NCI-H2171 (cell line): ENCODE results near the gene LAGE3.

ENCODE experiments used
- DNase-seq: peaks from one replicate; lab custom pipeline; 2025; lab: John Stamatoyannopoulos, UW

LAGE3 gene

GRCh38 chrX:154458116-154458953, 20.7 kb downstream of the LAGE3 start, which contains the start of gene PLXNA3:
TSS of gene PLXNA3 (plus strand) at chrX:154458281. CDS start at chrX:154460184, 1,903 bp downstream.
- DNase-seq: no peak

- DNase-seq: peak; percentile 27
Observed at GRCh38 chrX:154457491-154458115, 21.5 kb downstream of the LAGE3 start.

GRCh38 chrX:154452823-154453222, 26.3 kb downstream of the LAGE3 start:
- no peak for DNase-seq

- DNase-seq: no peak
Observed at GRCh38 chrX:154450312-154450711, 28.8 kb downstream of the LAGE3 start.

GRCh38 chrX:154449618-154450017, 29.5 kb downstream of the LAGE3 start:
- DNase-seq: no peak

GRCh38 chrX:154448484-154448883, 30.6 kb downstream of the LAGE3 start:
- no peak for DNase-seq

- no peak for DNase-seq
Observed at GRCh38 chrX:154446430-154446829, 32.7 kb downstream of the LAGE3 start.

GRCh38 chrX:154445776-154446175, 33.3 kb downstream of the LAGE3 start:
- DNase-seq: no peak

GRCh38 chrX:154444755-154445246, 34.3 kb downstream of the LAGE3 start:
- DNase-seq: no peak

- DNase-seq: peak; percentile 44
Observed at GRCh38 chrX:154443992-154444754, 34.9 kb downstream of the LAGE3 start, which contains the start of gene FAM50A. TSS of gene FAM50A (plus strand) at chrX:154444141. CDS start at chrX:154444236, 95 bp downstream.

- no peak for DNase-seq
Observed at GRCh38 chrX:154443479-154443910, 35.6 kb downstream of the LAGE3 start.

GRCh38 chrX:154441984-154442707, 36.9 kb downstream of the LAGE3 start:
- DNase-seq: no peak

GRCh38 chrX:154441564-154441963, 37.5 kb downstream of the LAGE3 start:
- no peak for DNase-seq

GRCh38 chrX:154440623-154441357, 38.3 kb downstream of the LAGE3 start:
- no peak for DNase-seq

- DNase-seq: no peak
Observed at GRCh38 chrX:154439841-154440240, 39.2 kb downstream of the LAGE3 start.

GRCh38 chrX:154437971-154438893, 40.8 kb downstream of the LAGE3 start:
- DNase-seq: no peak

GRCh38 chrX:154436983-154437752, 41.9 kb downstream of the LAGE3 start, which contains the start of gene GDI1:
TSS of gene GDI1 (plus strand) at chrX:154437154. CDS start at chrX:154437255, 101 bp downstream.
- peak; percentile 22 for DNase-seq

GRCh38 chrX:154436374-154436982, 42.6 kb downstream of the LAGE3 start:
- DNase-seq: peak; percentile 21
